GM12891 (cell line): ENCODE results near the gene TSPAN9.

Source experiments
- PAX5 ChIP-seq: IDR thresholded peaks from 2 replicates; pipeline ENCODE4 v1.6.1; 2011; ENCODE audit warnings: low read length, moderate library complexity, mild to moderate bottlenecking; ENCODE audit not compliant: insufficient read depth, severe bottlenecking
- POLR2A ChIP-seq: IDR thresholded peaks from 2 replicates; pipeline ENCODE4 v1.6.1; 2011; ENCODE audit warnings: low read depth, low read length, control low read depth
- POLR2AphosphoS5 ChIP-seq: IDR thresholded peaks from 2 replicates; pipeline ENCODE4 v1.6.1; 2011; ENCODE audit warnings: low read depth, low read length, control low read depth
- TAF1 ChIP-seq: IDR thresholded peaks from 2 replicates; pipeline ENCODE4 v1.6.1; 2011; ENCODE audit warnings: low read depth, low read length, control low read depth

DNA sequence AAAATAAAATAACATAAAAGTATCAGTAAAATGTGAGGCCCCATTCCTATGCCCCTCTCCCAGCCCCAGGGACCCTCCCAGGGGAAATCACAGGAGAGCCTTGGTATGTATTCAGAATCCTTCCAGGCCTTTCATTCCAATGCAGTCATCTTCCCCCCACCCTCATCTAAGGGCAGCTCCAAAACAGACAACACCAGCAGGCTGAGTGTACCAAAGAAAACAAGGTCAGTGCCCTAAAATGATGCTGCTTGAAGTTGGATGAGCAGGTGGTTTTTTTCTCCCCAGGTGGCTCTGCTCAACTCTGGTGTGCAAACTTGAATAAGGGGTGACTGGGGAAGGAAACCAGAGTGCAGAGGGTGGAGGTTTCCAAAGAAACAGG, 56.2 kb downstream of the TSPAN9 start:
- TF ChIP-seq POLR2AphosphoS5 = no peak
- no peak for TF ChIP-seq TAF1
- TF ChIP-seq POLR2A = no peak
- TF ChIP-seq PAX5 = no peak
